IPS DF 6.9 (cell line): ENCODE measurements around the gene MYBPH.

Experiments used
- DNase-seq: peaks from one replicate; pipeline ENCODE4 v3.0.0-alpha.2; 2013; ENCODE audit warnings: low read depth, low spot score
- H3K27ac ChIP-seq: one replicate; pipeline ENCODE4 v1.5.1; 2013; ENCODE audit warnings: low read length, control low read depth
- H3K27me3 ChIP-seq: 2 replicates; pipeline ENCODE4 v1.6.1; 2013; ENCODE audit warnings: mild to moderate bottlenecking, low read length; ENCODE audit not compliant: control insufficient read depth, insufficient read depth
- H3K36me3 ChIP-seq: 2 replicates; pipeline ENCODE4 v1.6.1; 2013; ENCODE audit warnings: low read length; ENCODE audit not compliant: control insufficient read depth, insufficient read depth
- H3K4me1 ChIP-seq: 2 replicates; pipeline ENCODE4 v1.6.1; 2013; ENCODE audit warnings: low read length; ENCODE audit not compliant: control insufficient read depth, insufficient read depth
- H3K4me3 ChIP-seq: 2 replicates; pipeline ENCODE4 v1.5.1; 2013; ENCODE audit warnings: mild to moderate bottlenecking, low read length
- H3K9me3 ChIP-seq: 2 replicates; pipeline ENCODE4 v1.6.1; 2013; ENCODE audit warnings: low read length, inconsistent platforms; ENCODE audit not compliant: control insufficient read depth, insufficient read depth
- WGBS: extraction: QIAGEN DNeasy Blood & Tissue Kit; methylation state at CpG from one replicate; pipeline ENCODE4 v1.1.7; 2013; ENCODE audit warnings: mixed read lengths, missing lambda C conversion rate; ENCODE audit not compliant: insufficient read length, insufficient coverage; 5-methylcytosine and 5-hydroxymethylcytosine counted together

Gene MYBPH

DNA sequence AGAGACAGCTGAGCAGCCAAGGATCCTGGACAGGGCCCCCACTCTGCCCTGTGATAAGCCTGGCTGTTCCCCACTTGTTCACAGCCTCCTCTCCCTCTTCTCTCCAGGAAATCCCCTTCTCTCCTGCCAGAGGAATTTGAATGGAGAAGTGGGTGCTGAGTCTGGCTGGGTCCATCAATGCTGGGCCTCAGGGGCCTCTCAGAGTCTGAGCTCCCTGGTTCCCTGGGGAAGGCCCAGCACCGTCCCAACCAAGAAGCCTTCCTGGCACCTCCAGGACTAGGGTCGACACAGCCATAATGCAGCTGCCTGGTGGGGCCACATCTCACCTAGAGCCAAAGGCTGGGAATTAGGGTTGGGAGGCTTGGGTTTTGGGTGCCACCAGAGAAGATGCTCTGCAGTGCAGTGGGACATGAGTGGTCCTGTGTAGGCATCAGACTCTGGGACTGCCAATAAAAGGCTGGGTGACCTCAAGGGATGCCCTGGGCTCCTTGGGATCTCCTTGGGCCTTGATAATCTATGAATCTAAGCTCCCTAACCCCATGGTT, 2.5 kb downstream of the MYBPH start:
- Histone ChIP-seq H3K36me3 (no peaks in the 10 kb centered on the region), H3K9me3 (no peaks in the 10 kb centered on the region), H3K27me3 (no peaks in the 10 kb centered on the region), H3K4me3 (no peak overlapping the region), H3K27ac (no peak overlapping the region), H3K4me1 (peaks cover under 1% of the 10 kb centered on the region; the same call in 1 of the 2 replicates)
- no CpG with 5 or more reads among the region's 2 CpGs for WGBS
- DNase-seq = no peak

DNA sequence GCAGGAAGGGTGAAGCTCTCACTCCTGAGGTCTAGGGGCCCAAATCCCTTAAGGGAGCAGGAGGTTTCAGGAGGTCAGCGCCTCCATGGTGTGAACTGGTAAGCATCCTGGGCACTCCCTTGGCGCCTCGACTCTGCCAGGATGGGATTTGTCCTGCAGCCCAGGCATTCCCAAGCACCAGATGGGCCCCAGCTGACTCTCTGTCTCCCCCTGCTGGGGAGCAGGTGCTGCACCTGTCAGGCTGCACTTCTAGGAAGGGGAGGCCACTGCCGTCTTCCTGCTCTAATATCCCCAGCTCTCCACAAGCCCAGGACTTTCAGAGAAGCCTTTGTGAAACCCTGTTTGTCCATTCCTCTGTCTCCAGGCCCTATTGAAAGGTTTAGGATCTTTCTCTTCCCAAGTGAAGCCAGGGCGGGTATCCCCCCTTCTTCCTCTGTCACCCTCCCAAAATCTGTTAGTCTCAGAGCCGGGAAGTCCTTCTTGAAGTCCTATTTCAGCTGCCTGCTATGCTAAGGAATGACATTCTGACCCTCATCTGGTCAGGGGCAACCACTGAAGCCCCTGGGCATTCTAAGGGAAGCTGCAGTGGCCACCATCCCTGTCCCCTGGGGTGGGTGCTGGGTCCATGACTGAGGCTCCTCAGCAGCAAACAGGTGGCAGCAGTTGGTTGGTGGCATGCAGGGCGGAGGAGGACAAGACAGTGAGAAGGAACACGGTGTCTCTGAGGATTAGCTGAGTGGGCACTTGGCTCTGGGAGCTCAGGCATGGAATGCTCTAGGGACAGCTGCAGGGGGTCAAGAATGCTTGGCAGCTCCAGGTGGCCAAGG, 3.2 kb downstream of the MYBPH start:
- DNase-seq = peak; percentile 63

DNA sequence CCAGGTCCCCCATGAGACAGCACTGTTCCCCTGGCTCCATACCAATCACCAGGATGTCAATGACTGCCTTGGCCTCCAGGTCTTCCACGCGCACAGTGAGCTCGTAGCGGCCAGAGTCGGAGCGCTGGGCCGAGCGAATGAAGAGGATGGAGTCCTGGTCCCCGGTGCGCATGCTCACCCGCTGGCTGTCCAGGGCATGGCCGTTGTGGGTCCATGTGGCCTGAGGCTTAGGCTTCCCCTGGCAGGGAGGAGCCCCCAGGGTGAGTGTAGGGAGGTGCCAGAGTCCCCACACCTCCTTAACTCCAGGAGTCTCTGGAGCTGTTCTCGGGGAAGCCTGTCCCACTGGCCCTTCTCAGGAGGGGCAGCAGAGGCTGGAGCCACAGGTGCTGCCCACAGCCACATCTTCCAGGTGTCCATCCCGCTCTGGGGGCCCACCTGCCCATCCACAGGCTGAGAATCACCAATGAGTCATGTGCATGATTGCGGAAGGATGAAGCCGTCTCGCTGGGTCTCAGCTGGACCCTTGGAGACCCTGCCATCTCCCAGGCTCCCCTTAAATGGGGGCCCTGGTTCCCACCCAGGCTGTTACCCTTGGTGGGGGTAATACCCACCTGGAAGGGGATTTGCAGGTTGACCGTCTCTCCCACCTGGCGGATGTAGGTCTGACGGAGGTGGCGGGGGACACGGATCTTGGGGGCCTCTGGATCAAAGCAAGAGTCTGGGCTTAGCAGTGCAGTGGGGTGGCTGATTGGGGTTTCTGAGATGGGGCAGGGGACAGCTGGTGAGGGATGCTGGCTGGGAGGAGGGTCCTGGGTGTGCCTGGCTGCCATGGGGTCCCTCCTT, 4.1 kb downstream of the MYBPH start:
- no peak overlapping the region for H3K27ac ChIP-seq

More for the DNA sequence above, 3.2 kb downstream of the MYBPH start:
- Histone ChIP-seq H3K4me3 (no peak overlapping the region), H3K27me3 (no peaks in the 10 kb centered on the region), H3K27ac (no peak overlapping the region), H3K36me3 (no peaks in the 10 kb centered on the region), H3K4me1 (no peaks in the 10 kb centered on the region), H3K9me3 (no peaks in the 10 kb centered on the region)
- no CpG with 5 or more reads among the region's 8 CpGs for WGBS

GRCh38 chr1:203170625-203171330, 4.8 kb downstream of the MYBPH start:
- Histone ChIP-seq H3K36me3 (no peaks in the 10 kb centered on the region), H3K27me3 (no peaks in the 10 kb centered on the region), H3K9me3 (no peaks in the 10 kb centered on the region), H3K4me1 (no peaks in the 10 kb centered on the region; the same call in 1 of the 2 replicates), H3K27ac (no peak overlapping the region), H3K4me3 (no peak overlapping the region)
- no CpG with 5 or more reads among the region's 8 CpGs for WGBS
- DNase-seq = no peak

More for the DNA sequence above, 4.1 kb downstream of the MYBPH start:
- DNase-seq = no peak
- H3K4me1 ChIP-seq = no peaks in the 10 kb centered on the region; the same call in 1 of the 2 replicates
- H3K4me3 ChIP-seq = no peak overlapping the region
- no peaks in the 10 kb centered on the region for H3K36me3 ChIP-seq
- no peaks in the 10 kb centered on the region for H3K9me3 ChIP-seq
- H3K27me3 ChIP-seq = no peaks in the 10 kb centered on the region
- no CpG with 5 or more reads among the region's 22 CpGs for WGBS

GRCh38 chr1:203169770-203170520, 5.7 kb downstream of the MYBPH start:
- no peak for DNase-seq
- Histone ChIP-seq H3K36me3 (no peaks in the 10 kb centered on the region), H3K4me1 (no peaks in the 10 kb centered on the region; the same call in 1 of the 2 replicates), H3K27ac (no peak overlapping the region), H3K27me3 (no peaks in the 10 kb centered on the region), H3K9me3 (no peaks in the 10 kb centered on the region), H3K4me3 (no peak overlapping the region)
- no CpG with 5 or more reads among the region's 21 CpGs for WGBS

DNA sequence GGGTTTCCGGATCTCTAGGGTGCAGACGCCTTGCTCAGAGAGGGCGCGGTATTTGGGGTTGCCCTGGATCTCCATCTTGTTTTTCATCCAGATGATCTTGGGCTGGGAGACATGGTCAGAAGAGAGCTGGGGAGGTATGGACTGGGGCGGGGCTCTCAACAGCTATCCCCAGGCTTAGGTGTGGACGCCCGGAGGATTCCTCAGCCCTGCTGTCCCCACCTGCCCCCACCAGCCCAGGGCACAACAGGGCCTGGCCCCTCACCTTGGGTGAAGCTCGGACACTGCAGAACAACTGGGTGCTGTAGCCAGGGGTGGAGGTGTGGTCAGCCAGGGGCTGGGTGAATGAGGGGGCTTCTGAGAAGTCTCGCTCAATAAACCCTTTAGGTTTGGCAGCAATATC, 6.6 kb downstream of the MYBPH start:
- DNase-seq = no peak
- Histone ChIP-seq H3K9me3 (no peaks in the 10 kb centered on the region), H3K27me3 (no peaks in the 10 kb centered on the region), H3K4me3 (no peak overlapping the region), H3K27ac (no peak overlapping the region), H3K4me1 (no peaks in the 10 kb centered on the region; the same call in 1 of the 2 replicates), H3K36me3 (no peaks in the 10 kb centered on the region)
- no CpG with 5 or more reads among the region's 9 CpGs for WGBS

DNA sequence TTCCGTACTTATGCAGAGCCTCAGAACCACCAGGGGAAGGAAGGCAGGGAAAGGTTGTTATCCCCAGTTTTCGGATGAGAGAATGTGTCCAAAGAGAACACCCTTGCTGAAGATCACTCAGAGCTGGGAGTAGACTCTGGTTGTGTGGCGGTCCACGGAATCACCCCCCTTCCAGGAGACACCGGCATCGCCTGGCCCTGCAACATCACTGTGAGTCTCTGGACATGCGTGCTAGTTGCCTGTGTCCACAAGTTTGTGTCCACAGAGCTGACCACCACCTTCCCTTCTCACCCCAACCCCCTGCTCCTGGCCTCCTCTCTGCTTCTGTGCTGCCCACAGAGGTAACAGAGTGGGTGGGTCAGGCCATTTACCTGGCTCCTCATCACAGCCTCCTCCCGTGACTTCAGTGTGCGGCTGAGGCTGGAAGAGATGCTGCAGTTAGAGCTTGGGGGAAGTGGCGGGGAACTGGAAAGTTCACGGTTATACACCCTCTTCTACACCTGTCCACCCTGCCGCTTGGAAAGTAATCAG, 7.3 kb downstream of the MYBPH start:
- Histone ChIP-seq H3K4me3 (no peak overlapping the region), H3K27ac (no peak overlapping the region), H3K9me3 (no peaks in the 10 kb centered on the region), H3K4me1 (no peaks in the 10 kb centered on the region; the same call in 1 of the 2 replicates), H3K27me3 (no peaks in the 10 kb centered on the region), H3K36me3 (no peaks in the 10 kb centered on the region)
- no CpG with 5 or more reads among the region's 12 CpGs for WGBS
- no peak for DNase-seq

DNA sequence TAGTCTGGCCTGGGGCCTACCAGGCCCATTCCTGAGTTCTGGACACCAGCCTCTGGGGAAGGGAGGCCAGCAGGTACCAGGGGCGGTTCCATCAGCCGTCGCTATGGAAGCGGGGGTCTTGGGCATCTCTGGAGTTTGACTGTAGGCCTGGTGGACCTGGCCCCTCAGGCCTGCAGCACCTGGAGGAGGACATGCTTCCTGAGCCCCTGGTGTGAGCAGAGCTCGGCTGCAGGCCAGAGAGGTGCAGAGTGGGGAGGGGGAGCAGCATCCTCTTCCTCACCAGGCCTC, 7.8 kb downstream of the MYBPH start:
- Histone ChIP-seq H3K27ac (no peak overlapping the region), H3K9me3 (no peaks in the 10 kb centered on the region), H3K36me3 (no peaks in the 10 kb centered on the region), H3K4me1 (no peaks in the 10 kb centered on the region; the same call in 1 of the 2 replicates), H3K4me3 (no peak overlapping the region), H3K27me3 (no peaks in the 10 kb centered on the region)
- DNase-seq = no peak
- WGBS = no CpG with 5 or more reads among the region's 5 CpGs

- H3K4me1 ChIP-seq = no peaks in the 10 kb centered on the region; the same call in 1 of the 2 replicates
- no peak for DNase-seq
These were observed 8.4 kb downstream of the MYBPH start for GRCh38 chr1:203167026-203167912.

More at GRCh38 chr1:203167026-203167912, 8.4 kb downstream of the MYBPH start:
- WGBS = no CpG with 5 or more reads among the region's 23 CpGs
- H3K36me3 ChIP-seq = no peaks in the 10 kb centered on the region
- H3K27me3 ChIP-seq = no peaks in the 10 kb centered on the region
- no peaks in the 10 kb centered on the region for H3K9me3 ChIP-seq
- no peak overlapping the region for H3K27ac ChIP-seq
- no peak overlapping the region for H3K4me3 ChIP-seq
